HG02852 (cell line): ENCODE results near the gene MYRF.

ENCODE experiments used
- ATAC-seq: cut with Tn5 transposase; IDR thresholded peaks from one replicate; pipeline ENCODE4 v1.9.1; 2021; ENCODE audit warnings: mild to moderate bottlenecking, moderate library complexity; ENCODE audit not compliant: unreplicated experiment

Gene MYRF

DNA sequence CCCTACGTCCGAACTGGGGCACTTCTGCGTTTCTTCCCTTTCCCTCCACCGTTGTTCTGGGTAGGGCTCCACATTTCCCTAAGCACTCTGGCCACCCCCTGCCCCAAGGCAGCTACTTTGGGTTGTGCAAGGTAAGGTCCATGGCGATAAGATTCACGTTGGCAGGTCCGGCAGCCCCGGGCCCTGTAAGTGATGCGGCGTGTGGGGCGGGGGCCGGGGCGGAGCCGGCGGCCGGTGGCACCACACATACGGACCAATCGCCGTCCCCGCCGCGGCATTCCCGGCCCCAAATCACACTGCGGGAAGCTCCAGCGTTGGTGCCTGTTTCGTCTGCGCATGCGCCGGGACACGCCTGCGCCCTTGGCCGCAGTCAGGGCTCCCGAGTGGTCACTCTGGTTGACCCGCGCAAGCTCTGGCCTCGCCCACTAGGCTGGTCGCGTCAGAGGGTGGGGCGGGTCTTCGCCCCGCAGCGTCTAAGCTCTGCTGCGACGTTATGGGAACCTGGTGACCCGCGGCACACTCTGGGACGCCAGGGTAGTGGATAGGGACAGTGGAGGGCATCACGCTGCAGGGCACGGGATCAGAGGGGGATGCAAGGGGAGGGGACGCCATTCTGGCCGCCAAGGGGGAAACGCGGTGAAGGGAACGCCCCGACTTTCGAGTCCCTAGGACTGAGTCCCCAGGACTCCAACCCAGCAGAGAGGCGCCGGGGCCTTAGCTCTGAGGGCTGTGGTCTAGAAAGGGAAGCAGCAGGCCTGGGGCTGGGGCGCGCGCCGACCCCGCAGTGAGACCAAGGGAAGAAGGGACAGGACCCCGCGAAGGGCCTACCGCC lies 62.7 kb downstream of the MYRF start:
- peak; percentile 54 for ATAC-seq

DNA sequence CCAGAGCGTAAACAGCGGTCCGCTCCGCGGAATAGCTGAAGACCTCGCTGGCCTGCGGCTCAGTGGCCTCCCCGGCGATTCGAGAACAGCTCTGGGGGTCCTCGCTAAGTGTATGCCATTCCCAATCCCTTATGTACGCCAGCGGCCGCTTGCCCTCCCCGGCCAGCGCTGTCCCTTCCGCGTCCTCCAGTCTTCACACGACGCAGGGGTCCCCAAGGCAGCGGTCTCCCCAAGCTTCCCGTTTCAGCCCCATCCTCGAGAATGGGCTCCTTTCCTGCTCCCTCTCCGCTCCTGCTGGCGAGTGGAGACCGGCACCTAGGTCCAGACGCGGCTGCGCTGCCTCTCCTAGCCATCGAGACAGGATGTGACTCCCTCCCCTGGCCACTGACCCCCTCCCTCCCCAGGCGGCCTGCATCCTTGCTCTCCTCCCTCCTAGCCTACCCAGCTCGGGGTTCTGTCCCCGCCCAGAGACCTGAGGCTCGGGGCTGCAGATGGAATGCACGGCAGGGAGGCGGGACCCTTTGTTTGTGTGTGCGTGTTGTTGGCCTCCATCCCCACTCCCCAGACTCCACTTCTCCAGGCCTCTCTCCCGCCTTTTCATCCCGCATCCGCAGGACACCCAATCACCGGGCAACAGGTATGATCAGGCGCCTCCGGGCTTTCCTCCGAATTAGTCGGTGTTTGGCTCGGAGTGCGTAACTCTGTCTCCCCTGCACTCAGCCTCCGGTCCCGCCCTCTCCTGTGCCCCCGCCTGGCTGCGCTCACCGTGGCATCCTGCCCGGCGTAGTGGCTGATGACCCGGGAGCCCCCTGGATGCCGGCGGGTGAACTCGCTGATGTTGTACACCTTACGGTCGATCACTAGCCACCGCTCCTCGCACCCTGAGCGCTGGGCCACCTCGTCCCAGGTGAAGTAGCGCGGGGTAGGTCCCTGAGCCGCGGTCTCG lies 63.6 kb downstream of the MYRF start:
- ATAC-seq: peak; percentile 22

DNA sequence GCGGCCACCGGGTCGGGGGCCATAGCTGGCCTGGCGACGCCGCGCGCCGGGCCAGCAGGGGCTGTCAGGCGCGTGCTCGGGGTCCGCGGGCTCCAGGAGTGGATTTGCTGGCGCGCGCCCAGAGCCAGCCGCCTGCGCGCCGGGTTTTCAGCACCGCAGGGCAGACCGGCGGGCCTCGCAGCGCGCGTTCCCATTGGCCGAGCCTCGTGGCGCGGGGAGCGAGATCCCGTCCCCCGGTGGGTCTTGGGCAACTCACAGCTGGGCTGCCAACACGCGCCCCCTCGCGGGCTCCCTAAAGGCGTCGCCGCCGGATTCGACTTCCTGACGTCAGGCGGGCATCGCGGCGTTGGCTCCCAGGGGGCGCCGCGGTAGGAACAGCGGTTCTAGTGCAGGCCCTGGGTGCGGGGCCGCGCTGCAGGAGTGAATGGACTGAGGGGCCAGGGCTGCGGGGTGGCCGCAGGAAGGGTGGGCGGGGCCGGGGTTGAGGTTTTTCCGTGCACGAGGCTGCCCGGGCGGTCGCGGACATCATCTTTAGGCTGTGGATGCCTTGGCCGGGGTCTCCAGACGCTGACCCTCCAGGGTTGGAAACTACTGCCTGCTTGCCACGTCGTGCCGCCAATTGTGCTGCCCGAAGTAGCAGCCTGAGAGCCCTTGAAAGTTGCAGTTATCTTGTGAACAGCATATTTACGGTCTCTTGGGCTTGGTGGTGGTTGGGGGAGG lies 64.5 kb downstream of the MYRF start, which contains the start of gene FADS1:
FADS1 (minus strand) TSS at position 268 of the 720 bp plus-strand sequence; CDS start at position 194, 74 bp downstream.
- peak; percentile 40 for ATAC-seq

DNA sequence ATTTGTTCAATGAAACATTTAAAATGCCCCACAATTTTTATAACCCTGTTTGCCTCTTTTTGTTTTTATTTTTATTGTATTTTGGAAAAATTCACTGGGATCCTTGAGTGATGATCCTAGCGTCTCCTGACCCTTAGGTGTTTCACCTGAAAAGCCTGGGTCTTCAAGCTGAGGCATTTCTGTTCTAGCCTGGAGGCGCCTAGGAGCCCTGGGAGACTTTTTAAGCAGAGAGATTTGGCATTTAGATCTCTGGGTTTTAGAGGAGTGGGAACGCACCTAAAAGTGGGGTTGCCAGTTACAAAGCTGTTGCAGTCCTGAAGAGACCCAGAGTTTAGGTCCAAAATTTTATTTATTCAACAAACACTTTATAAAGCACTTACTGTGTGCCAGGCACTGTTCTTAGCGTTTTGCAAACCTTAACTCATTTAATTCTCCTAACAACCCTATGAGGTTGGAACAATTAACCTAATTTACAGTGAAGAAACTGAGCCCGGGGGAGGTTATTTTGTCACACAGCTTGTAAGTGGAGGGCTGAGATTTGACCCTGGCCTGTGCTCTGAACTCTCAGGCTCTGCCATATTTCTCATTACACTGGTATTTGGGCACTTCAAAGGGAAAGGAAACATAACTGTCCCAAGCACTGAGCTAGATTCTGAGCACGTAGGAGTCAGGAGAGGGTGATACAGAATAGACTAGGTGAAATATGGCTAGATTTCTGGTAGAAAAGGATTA lies 65.2 kb downstream of the MYRF start:
- ATAC-seq: no peak

DNA sequence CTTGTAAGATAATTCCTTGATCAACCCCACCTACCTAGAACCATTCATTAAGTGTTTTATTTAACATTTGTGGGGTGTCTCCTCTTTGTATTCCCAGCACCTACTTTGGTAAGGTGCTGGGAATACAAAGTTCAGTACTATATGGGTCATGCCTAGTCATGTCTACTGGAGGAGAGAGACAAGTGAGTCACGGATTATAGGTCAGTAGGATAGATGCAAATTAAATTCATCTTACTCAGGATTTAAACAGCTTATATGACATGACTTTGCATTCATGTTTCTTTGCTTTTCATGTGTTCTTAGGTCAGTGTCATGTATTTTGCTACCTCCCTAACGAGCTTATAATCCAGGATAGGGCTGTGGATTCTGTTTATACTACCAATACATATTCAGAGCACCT lies 67.7 kb downstream of the MYRF start:
- ATAC-seq: no peak

DNA sequence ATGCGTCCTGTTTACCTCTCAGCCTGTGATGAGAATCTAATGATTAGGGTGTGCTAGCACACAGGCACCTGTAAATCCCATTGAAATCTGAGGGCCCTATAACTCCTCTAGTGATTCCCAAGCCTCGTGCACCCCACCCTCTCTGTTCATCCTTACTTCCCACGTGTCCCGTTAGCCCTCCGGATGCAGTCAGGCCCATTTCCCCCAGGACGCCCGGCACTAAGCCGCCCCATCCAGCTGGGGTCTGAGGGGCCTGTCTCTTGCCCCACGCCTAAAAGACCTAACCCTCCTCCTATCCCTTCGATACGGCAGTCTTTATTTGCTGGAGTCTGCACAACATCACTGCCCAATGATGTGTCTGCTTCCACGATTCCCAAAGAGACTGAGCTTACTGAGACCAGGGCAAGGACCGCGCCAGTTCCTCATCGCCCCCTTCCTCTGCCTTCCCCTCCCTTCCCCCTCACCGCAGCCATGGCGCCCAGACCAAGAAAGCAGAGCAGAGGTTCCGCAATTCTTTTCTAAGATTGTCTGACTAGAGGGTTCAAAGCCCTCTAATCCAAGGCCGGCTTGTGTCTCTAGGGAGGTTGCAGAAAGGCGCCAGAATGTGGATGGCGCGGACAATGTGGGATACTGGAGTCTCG lies 74.6 kb downstream of the MYRF start:
- ATAC-seq: peak; percentile 4

DNA sequence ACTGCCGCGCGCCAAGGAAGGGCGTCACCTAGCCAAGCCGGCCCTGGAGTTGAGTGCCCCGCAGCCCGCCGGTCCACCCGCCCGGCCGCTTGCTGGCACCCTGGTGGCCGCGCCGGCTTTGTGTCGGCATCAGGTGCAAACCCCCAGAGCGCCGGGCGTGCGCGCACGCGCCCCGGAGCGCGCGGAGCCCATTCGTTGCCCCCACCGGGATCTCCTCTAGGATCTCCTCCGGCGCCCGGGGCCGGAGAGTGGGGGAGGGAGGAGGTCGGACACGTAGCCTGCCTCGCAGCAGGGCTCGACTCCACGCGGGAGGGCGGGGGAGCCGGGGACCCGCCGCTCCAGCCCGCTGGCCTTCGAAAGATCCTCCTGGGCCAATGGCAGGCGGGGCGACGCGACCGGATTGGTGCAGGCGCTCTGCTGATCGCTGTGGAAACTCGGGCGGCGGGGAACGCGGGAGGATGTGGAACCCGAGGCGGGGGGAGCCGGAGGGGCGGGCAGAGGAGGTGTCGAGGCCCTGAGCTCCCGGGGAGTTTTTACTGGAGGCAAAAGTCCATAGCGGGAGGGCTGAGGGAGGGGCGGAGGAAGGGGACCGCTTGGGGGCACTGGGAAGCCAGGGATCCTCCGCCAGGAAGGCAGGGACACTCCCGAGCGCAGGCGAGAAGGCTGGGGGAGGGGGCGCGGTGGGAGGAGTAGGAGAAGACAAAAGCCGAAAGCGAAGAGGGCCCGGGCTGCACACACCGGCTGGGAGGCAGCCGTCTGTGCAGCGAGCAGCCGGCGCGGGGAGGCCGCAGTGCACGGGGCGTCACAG lies 75.3 kb downstream of the MYRF start, which contains the start of gene FADS2:
FADS2 (plus strand) TSS at position 730 of the 808 bp plus-strand sequence. CDS start 91 bp downstream, outside the sequence.
- ATAC-seq: peak; percentile 76

DNA sequence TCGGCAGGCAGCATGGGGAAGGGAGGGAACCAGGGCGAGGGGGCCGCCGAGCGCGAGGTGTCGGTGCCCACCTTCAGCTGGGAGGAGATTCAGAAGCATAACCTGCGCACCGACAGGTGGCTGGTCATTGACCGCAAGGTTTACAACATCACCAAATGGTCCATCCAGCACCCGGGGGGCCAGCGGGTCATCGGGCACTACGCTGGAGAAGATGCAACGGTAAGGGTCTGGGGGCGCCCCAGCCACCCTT lies 75.9 kb downstream of the MYRF start:
- ATAC-seq: peak; percentile 5

DNA sequence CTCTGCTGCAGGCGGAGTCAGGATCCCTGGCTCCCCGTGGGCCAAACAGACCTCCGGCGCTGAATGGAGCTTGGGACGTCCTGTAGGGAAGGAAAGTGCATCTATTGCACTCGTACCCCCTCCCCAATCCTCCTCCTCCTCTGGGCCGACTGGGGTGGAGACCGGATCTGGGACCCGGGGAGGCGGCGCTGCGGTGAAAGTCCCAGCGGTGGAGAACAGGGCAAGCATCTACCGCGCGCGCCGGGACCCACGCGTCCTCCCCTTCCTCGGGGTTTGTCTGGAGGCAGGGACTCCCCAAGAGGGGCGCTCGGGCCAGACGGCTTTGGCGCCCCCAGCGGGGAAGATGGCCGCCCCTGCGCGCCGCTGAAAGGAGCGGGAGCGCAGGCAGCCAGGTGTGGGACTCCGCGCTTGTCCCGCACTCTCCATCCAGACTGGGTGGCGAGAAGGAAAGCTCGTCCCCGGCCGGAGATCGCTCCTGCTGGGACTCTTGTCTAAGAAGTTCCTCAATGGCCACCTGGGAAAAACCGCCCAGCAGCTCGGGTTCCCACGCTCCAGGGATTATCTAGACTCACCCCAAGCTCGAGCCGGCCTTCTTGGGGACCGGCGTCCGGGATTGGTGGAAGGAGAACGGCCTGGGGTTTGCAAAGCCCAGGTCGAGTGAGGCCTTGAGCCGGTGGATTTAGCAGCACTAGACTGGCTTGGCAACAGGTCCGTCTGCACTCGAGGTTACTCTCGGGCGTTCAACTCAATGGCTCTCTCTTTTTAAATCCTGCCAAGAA lies 76.4 kb downstream of the MYRF start:
- ATAC-seq: peak; percentile 36

DNA sequence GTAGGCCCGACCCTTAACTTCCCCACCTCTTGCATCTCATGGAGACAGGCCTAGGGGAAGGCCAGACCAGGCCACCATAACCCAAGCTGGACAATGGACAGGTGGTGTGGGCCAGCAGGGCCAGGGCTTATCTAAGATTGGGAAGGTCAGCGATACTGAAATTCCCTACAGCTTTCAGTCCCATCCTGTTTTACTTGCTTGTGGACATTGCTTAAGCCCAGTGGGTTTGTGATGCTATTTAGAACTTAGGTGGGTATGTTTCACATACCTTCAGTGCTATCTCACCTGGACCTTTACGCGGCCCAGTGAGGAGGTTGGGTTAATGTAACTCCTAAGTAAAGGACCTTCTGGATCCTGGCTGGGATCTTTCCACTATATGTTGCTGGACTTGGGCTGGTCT lies 77.4 kb downstream of the MYRF start:
- no peak for ATAC-seq

DNA sequence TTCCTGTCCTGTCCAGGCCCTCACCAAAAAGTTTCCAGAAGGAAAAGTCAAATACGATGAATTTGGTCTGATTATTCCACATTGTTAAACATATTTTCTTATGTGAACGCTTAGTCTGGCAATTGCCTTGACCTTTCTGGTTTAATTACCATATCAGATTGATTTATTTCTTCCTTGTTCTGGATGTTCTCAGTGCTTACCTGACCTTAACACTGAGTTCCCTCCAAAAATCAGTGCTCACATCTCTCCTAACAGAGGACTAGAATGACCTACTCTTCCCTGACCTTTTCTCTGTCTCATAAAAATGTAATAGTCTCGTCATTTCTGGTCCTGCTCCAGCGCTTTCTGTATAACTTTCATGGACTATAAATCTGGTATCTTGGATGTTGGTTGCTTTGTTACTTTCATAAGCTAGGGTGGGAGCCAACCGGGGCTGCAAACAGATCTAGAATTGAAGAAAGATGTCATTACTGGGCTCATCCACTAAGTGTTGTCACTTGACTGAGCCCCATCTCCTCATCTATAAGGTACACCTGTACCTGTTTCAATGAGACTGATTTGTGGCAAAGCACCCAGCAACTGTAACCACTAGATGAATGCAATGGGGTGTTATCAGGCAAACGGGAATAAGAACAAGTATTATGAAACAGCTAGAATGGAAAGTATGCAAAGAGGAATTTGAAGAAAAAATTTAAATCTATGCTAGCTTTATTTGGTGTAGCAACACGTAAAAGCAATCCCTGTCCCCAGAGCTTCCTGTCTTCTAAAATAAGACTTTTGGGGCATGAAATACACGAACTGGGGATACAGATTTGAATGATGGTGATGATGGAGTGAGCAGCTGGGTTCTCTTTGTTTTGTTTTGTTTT lies 78.0 kb downstream of the MYRF start:
- no peak for ATAC-seq

DNA sequence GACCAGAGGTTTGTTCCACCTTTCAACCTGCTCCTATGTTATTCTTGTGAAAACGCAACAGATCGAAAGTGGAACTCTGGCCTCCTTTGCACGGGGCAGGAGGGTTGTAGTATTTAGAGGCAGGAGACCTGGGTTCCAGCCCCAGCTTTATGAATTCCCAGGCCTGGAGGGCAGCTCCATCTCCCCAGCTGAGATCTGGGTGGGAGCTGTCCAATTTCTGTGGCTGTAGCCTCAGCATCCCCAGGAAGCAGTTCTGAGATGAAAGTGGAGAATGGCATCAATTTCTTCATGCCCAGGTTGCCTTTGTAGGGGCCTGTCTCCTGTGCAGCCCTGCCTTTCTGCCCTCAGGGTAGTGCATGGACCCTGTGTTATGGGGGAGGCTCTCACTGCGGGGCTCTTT lies 79.8 kb downstream of the MYRF start:
- ATAC-seq: no peak

DNA sequence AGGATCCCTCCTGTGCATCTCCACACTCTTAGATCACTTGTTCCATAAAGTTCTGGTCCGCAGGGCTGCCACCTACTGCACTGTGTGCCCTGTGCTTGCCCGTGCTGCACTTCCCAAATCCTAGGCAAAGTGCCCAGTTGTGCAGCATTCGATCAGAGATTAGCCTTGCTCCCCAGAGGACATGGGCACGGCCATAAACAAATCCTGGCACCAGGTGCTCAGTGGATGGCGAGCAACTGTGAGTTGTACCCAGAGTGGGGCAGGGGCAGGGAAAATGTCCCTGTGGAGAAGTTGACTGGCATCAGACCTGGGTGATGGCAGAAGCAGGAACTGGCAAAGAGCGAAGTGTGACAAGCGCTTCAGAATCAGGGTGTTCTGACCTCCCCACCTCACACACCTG lies 80.3 kb downstream of the MYRF start:
- no peak for ATAC-seq

DNA sequence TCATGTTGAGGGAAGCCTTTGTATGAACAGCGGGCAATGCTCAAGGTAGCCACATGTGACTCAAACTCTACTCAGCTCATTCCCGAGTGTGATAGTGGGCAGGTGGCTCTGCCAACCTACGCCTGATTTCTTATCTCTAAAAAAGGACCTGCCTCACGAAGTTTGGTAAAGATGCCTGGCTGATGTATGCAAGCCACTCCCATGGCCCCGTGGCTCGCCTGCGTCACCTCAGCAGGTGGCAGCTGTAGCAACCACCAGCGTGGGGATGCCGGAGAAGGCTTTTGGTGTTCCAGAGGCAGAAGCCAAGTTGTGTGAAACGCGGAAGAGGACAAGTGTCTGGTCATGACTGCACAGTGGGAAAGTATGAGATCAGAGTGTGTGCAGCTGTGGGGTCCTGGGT lies 81.0 kb downstream of the MYRF start:
- no peak for ATAC-seq

DNA sequence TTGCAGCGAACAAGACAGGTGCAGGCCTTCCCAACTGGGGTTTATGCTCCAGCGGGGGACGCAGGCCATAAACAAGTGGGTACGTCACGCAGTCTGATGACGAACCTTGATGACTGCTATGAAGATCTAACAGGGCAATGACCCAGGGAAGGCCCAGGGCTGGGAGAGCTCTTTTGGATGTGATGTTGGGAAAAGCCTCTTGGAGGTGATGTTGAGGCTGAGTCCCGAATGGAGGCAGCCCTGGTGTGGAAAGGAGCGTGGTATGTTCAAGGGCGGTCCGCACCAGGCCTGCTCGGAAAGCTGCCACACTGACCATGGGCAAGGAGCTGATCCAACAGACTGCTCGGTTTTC lies 81.5 kb downstream of the MYRF start:
- ATAC-seq: no peak

DNA sequence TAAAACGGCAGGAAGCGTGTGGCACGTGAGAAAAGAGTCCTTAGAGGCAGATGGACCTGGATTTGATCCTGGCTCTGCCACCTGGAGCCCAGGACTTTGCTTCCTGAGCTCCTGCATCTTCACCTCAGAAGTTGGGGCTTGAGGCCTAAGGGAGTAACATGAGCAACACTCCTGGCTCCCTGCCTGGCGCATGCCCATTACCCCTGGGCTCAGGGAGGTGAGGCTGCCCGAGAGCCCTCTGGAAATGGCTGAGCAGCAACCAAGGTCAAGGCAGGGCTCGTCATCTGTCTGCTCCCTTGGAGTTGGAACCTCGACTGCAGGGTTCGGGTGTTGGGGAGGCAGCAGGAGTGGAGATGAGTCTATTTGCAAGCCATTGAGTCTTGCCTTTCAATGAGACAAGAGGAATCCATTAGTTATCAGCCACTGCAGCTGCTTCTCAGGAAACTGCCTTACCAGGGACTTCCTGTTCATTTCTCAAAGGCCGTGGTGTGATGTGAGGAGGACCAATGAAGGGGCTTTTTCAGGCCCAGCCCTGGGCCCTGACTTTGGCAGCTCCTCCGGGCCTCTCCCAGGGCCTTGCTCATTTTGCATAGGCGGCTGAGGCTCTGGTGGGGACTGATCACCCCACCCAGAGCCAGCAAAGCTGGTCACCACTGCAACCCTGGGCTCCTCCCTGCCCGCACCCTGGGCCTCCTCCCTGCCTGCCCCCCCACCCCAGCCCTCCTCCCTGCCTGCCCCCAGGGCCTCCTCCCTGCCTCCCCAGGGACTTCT lies 82.0 kb downstream of the MYRF start:
- peak; percentile 92 for ATAC-seq

DNA sequence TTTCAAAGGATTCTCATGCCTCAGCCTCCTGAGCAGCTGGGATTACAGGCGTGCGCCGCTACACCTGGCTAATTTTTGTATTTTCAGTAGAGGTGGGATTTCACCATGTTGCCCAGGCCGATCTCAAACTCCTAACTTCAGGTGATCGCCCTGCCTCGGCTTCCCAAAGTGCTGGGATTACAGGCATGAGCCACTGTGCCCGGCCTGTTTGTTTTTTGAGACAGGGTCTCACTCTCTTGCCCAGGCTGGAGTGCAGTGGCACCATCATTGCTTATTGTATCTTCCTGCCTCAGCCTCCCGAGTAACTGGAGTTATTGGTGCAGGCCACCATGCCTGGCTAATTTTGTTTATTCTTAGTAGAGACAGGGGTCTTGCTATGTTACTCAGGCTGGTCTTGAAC lies 83.8 kb downstream of the MYRF start:
- ATAC-seq: no peak
